ENCODE measurements around the gene ZDHHC7.
A peak's percentile ranks its signal among the peaks of the same experiment; 100 is the strongest.

Gene ZDHHC7

DNA sequence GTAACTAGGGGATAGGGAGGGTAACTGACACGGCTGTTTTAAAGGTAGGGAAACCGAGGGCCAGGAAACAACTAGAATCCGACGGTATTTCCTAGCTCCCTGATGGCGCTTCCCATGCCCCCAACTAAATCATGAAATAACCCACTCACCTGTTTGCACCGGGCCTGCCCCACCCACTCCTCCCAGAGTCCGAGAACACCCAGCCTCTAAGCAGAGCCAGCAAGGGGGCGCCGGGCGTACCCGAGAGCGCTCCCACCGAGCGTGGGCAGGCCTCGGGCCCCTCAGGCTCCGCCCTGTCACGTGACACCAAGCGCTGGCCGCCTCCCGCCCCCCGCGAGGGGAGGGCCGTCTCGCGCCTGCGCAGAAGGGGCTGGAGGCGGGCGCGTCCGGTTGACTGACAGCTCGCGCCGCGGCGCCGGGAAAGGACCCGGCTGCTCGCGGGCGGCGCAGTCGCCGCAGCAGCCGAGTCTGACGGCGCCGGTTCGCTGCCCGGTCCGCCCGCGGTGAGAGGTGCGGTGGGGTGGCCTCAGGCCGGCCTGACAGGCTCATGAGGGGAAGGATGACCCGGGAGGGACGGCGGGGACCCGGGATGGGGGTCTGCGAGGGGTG lies 16.1 kb upstream of the ZDHHC7 start, which contains the start of gene KIAA0513:
KIAA0513 (plus strand) TSS at position 447 of the 609 bp plus-strand sequence. CDS start 39,277 bp downstream, outside the sequence.
- H3K27ac ChIP-seq: peak within 1 kb of the TSS; percentile 35; the same call in 1 of the 2 replicates
- TF ChIP-seq, protein P1, sequence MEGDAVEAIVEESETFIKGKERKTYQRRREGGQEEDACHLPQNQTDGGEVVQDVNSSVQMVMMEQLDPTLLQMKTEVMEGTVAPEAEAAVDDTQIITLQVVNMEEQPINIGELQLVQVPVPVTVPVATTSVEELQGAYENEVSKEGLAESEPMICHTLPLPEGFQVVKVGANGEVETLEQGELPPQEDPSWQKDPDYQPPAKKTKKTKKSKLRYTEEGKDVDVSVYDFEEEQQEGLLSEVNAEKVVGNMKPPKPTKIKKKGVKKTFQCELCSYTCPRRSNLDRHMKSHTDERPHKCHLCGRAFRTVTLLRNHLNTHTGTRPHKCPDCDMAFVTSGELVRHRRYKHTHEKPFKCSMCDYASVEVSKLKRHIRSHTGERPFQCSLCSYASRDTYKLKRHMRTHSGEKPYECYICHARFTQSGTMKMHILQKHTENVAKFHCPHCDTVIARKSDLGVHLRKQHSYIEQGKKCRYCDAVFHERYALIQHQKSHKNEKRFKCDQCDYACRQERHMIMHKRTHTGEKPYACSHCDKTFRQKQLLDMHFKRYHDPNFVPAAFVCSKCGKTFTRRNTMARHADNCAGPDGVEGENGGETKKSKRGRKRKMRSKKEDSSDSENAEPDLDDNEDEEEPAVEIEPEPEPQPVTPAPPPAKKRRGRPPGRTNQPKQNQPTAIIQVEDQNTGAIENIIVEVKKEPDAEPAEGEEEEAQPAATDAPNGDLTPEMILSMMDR (conservative IDR thresholded peaks at IDR 0.05): no peak

DNA sequence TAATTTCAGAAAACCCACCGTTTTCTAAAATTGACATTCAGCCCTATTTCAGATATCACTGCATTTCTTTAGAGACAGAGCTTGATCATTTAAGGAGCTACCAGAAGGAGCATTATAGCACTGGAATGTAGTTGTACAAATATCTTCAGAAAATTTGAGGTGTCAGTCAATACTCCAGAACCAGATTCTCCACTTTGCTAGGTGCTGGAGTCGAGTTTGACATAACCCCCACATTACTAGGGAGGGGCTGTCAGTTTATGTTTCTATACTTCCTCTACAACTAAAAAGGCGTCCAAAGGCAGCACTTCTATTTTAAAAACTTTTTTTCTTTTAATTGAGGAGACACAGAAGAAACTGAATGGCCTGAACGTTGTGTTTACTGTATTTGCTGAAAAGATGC lies 15.4 kb upstream of the ZDHHC7 start:
- TF ChIP-seq, protein P1 (conservative IDR thresholded peaks at IDR 0.05): no peak
- no peak overlapping the region for H3K27ac ChIP-seq

DNA sequence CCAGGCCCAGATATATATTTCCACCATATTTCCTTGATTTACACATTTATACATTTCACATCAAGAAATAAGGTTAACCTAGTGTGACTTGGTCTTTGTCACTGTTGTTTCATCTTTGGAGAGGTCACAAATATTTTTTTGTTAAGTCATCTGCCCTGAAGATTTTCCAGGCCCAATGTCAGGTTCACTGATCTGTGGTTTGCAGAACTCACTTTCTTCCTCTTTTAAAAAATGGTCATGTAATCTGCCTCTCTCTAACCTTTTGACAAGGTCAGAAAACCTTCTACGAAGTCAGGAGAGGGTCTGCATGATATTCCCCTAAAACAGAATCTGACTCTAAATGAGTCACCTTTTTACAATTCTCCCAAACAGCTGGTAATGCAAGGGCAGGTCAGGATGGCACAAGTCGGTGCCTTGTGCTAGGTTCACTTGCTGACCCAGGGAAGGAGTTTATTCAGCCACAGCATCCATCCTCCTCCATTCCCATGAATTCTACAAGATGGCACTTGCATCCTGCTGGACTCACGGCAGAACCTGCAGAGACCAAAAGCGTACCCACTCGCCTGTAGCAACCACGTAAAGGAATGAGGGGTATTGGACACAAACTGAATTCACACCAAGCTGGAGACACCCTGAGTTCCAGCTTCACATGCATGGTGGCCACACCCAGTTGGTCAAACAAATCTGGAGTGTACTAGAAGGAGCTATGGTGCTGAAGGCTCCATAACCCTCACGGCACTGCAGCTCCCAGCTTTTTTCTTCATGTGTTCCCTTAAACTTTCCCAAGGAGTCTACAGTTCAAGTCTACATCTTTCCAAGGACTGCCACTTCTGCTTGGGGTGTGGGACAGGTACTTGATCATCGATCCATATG lies 14.7 kb upstream of the ZDHHC7 start:
- H3K27ac ChIP-seq: no peak overlapping the region
- TF ChIP-seq, protein P1 (conservative IDR thresholded peaks at IDR 0.05): no peak

DNA sequence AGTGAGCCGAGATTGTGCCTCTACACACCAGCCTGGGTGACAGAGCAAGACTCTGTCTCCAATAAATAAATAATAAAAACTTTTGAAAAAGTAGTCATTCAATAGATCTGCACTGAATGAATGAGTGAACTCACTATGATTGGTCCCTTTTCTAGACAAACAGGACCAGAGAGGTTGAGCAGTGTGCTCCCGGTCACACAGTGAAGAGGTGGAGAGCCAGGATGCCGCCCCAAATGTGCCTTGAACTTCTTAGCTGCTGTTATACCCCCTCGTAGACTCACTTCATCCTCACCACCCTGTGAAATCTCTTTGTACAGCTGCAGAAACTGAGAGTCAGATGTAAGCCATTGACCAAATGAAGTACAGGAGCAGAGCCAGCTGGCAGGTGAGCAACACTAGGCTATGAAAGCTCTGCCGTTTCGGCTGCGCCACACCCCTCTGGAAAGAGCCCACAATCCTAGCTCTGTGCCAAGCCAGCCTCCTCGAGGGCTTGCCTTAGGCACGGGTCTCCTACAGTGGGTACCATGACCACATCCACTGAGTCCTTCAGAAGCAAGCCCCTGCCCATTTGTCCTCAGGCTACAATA lies 8.4 kb upstream of the ZDHHC7 start:
- TF ChIP-seq, protein P1 (conservative IDR thresholded peaks at IDR 0.05): no peak
- no peak overlapping the region for H3K27ac ChIP-seq

DNA sequence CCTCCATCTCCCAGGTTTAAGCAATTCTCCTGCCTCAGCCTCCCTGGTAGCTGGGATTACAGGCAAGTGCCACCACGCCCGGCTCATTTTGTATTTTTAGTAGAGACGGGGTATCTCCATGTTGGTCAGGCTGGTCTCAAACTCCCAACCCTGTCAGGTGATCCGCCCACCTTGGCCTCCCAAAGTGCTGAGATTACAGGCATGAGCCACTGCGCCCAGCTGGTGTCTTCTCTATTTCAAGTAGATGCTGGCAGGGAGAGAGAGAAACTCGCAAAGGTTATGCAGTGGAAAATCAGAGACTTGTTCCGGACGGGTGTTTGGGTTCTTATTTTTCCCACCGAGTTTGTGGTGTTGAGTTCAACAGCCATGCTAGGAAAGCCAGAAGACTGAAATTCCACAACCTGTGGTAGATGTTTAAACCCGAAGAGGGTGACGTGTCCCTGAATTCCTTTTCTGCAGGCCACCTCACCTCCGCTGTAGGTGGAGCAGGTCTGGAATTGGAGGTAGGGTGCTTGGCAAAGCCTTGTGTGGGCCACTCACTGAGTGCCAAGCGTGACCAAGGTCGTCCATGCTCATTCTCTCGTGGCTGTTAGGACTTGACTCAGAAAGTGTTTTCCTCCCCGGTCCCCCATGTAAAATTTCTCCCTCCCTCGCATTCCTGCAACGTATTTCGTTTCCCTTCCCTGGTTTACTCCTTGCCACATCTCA lies 7.3 kb upstream of the ZDHHC7 start:
- H3K27ac ChIP-seq: no peak overlapping the region
- TF ChIP-seq, protein P1 (conservative IDR thresholded peaks at IDR 0.05): no peak

DNA sequence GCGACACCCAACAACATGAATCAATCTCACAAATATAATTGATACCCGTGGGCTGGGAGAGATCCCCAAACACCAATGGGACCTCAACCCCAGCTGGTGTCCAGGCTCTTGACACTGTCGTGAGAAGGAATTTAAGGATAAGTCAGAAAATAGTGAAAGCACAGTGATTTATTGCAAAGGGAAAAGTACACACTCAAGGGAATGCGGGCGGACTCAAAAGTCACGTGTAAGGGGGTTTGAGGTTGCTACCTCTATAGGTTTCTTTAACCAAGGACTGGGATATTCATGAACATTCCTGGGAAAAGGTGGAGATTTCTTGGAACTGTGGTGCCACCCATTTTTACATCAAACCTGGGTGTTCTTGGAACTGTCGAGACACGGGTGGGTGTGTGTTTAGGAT lies 6.3 kb upstream of the ZDHHC7 start:
- TF ChIP-seq, protein P1 (conservative IDR thresholded peaks at IDR 0.05): no peak

DNA sequence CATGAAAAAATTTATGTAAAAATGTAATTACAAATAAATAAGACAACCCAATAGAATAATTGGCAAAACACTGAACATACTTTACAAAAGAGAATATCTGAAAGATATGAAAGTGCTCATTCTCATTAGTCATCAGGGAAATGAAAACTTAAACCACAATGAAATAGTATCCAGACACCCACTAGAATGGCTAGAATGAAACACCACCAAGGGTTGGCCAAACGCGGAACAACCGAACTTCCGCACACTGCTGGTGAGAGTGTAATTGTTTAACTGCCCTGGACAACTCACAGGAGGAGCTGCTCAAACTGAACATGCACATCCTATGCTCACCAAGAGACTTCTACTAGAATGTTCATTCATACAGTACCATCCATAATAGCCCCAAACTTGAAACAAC lies 5.8 kb upstream of the ZDHHC7 start:
- TF ChIP-seq, protein P1 (conservative IDR thresholded peaks at IDR 0.05): no peak
- H3K27ac ChIP-seq: no peak overlapping the region

More for the DNA sequence above, 6.3 kb upstream of the ZDHHC7 start:
- no peak overlapping the region for H3K27ac ChIP-seq
